B cell (primary cell): ENCODE data around the gene STEAP4. TPM values are rescaled to one million over a fixed set of nuclear protein-coding genes. Genes with fewer than 3 reads are reported as not detected.

Experiments
- ATAC-seq: fragments of 200-7000 bp; cut with Tn5 transposase; one replicate; pipeline ENCODE4 v1.10.0; 2021; ENCODE audit warnings: low read depth, mild to moderate bottlenecking, moderate number of reproducible peaks, moderate library complexity
- CTCF ChIA-PET: fragments of 350-600 bp; sonication (Branson Sonifier 250); formaldehyde crosslinking; loops from one replicate; lab custom pipeline; 2021; ENCODE audit warnings: antibody characterized with exemption, inconsistent platforms; lab: Charles Lee
- POLR2A ChIA-PET: fragments of 350-600 bp; sonication (Branson Sonifier 250); formaldehyde crosslinking; loops from one replicate; lab custom pipeline; 2021; ENCODE audit warnings: antibody characterized with exemption; lab: Charles Lee
- DNase-seq: peaks from one replicate; pipeline ENCODE4 v3.0.0; 2013
- H2AFZ ChIP-seq: 2 replicates; pipeline ENCODE4 v1.6.1; 2012; ENCODE audit warnings: mild to moderate bottlenecking, low read depth, low read length; ENCODE audit not compliant: insufficient read depth, poor library complexity, severe bottlenecking
- H3K27ac ChIP-seq, 2 donors: 1 replicate in 1 of 2; 2 replicates in 1 of 2; pipeline ENCODE4 v1.5.1; 2012 to 2013; ENCODE audit warnings: low read length in 2 of 2, mild to moderate bottlenecking in 2 of 2, moderate library complexity in 1 of 2
- H3K27me3 ChIP-seq, 4 experiments: fragments of 200-600 bp in 1 of 4; sonication (generic) in 1 of 4; replicated peaks in 1 of 4; 1 replicate in 2 of 4; 2 replicates in 2 of 4; pipeline versions ENCODE4 v1.6.1 to v1.7.0; 2013 to 2016; ENCODE audit warnings: low read length in 3 of 4, mild to moderate bottlenecking in 2 of 4, mixed read lengths in 1 of 4, moderate library complexity in 1 of 4; ENCODE audit not compliant: insufficient read depth in 4 of 4, control insufficient read depth in 3 of 4; ENCODE audit errors: control extremely low read depth in 1 of 4
- H3K36me3 ChIP-seq, 2 experiments: replicated peaks in 1 of 2; 1 replicate in 1 of 2; 2 replicates in 1 of 2; pipeline versions ENCODE4 v1.6.1 to v1.7.1; 2013; ENCODE audit warnings: low read length in 1 of 2; ENCODE audit not compliant: insufficient read depth in 2 of 2, control insufficient read depth in 1 of 2; ENCODE audit errors: control extremely low read depth in 1 of 2, extremely low read depth in 1 of 2
- H3K4me1 ChIP-seq, 2 donors: fragments of 200-600 bp in 1 of 2; sonication (generic) in 1 of 2; 1 replicate in 1 of 2; 2 replicates in 1 of 2; pipeline versions ENCODE4 v1.5.1 to v1.6.1; 2013 to 2017; ENCODE audit warnings: low read length in 2 of 2; ENCODE audit not compliant: control insufficient read depth in 2 of 2, insufficient read depth in 2 of 2
- H3K4me2 ChIP-seq: replicated peaks from 2 replicates; pipeline ENCODE3; 2012; ENCODE audit warnings: mild to moderate bottlenecking, low read depth, low read length; ENCODE audit not compliant: poor library complexity, severe bottlenecking
- H3K4me3 ChIP-seq, 5 experiments: fragments of 200-600 bp in 1 of 5; sonication (generic) in 1 of 5; 1 replicate in 3 of 5; 2 replicates in 2 of 5; pipeline versions ENCODE4 v1.5.1 to v1.7.0; 2011 to 2016; ENCODE audit warnings: low read length in 4 of 5, mild to moderate bottlenecking in 4 of 5, low read depth in 2 of 5, control low read depth in 1 of 5, moderate library complexity in 1 of 5; ENCODE audit not compliant: insufficient read depth in 1 of 5; ENCODE audit errors: control extremely low read depth in 1 of 5, extremely low read depth in 1 of 5
- H3K79me2 ChIP-seq: fragments of 200-600 bp; sonication (generic); one replicate; pipeline ENCODE4 v1.6.0; 2016; ENCODE audit warnings: low read length; ENCODE audit not compliant: control insufficient read depth, insufficient read depth
- H3K9ac ChIP-seq: fragments of 200-600 bp; sonication (generic); 2 replicates; pipeline ENCODE4 v1.6.1; 2017; ENCODE audit warnings: mild to moderate bottlenecking, low read length, moderate library complexity
- H3K9me3 ChIP-seq, 3 donors: one replicate each; pipeline versions ENCODE4 v1.6.1 to v1.7.1; 2013; ENCODE audit warnings: low read length in 2 of 3; ENCODE audit not compliant: control insufficient read depth in 2 of 3, insufficient read depth in 1 of 3; ENCODE audit errors: control extremely low read depth in 1 of 3
- H4K20me1 ChIP-seq: 2 replicates; pipeline ENCODE4 v1.6.0; 2012; ENCODE audit warnings: mild to moderate bottlenecking, low read length; ENCODE audit not compliant: insufficient read depth, control insufficient read depth, poor library complexity, severe bottlenecking
- H3K27ac Mint-ChIP-seq: one replicate; pipeline ENCODE4 v1.8.0; 2021; ENCODE audit warnings: mixed read lengths
- H3K27me3 Mint-ChIP-seq: one replicate; pipeline ENCODE4 v1.8.0; 2021; ENCODE audit warnings: mixed read lengths
- H3K4me1 Mint-ChIP-seq: one replicate; pipeline ENCODE4 v1.8.0; 2021; ENCODE audit warnings: mixed read lengths
- H3K4me3 Mint-ChIP-seq: one replicate; pipeline ENCODE4 v1.8.0; 2021; ENCODE audit warnings: mixed read lengths
- H3K9me3 Mint-ChIP-seq: one replicate; pipeline ENCODE4 v1.8.0; 2022; ENCODE audit warnings: mixed read lengths; ENCODE audit not compliant: insufficient read depth
- EZH2 ChIP-seq: IDR thresholded peaks from 2 replicates; pipeline ENCODE4 v1.6.1; 2012; ENCODE audit warnings: borderline replicate concordance, low read depth, mild to moderate bottlenecking, moderate library complexity, low read length; ENCODE audit not compliant: insufficient read depth, poor library complexity, severe bottlenecking
- WGBS: methylation state at CpG from one replicate; pipeline ENCODE4 v1.1.5; 2013; ENCODE audit warnings: missing lambda C conversion rate; ENCODE audit not compliant: insufficient coverage; 5-methylcytosine and 5-hydroxymethylcytosine counted together
- intact Hi-C: fragments of 100-400 bp; cut with micrococcal nuclease; formaldehyde crosslinking; loops from one replicate; pipeline ENCODE4 v1.10.0; 2022
- polyA plus RNA-seq: library from polyadenylated mRNA; depleted of rRNA; stranded (reverse); fragments of >200 nt; gene quantifications from 2 replicates; pipeline ENCODE4 v1.2.3, GENCODE V29; 2012
- total RNA-seq, 2 donors: library from RNA; stranded (reverse); fragments of 120-200 nt in 1 of 2; gene quantifications; 1 replicate in 1 of 2; 2 replicates in 1 of 2; pipeline versions ENCODE4 v1.2.3 to v1.2.4, GENCODE V29; 2013 to 2022
- TF ChIP-seq, protein P1 (sequence below): fragments of 200-600 bp; IDR thresholded peaks from one replicate; pipeline ENCODE4 v1.8.0; 2022; ENCODE audit warnings: antibody characterized with exemption, mild to moderate bottlenecking

STEAP4 gene
- total and polyA plus RNA-seq, 2 donors (not counting 1 experiment from before 2014, with no cell fraction given), result 0.04 TPM; not detected in 1

- H2AFZ ChIP-seq, result no peak overlapping the region
- TF ChIP-seq, protein P1, sequence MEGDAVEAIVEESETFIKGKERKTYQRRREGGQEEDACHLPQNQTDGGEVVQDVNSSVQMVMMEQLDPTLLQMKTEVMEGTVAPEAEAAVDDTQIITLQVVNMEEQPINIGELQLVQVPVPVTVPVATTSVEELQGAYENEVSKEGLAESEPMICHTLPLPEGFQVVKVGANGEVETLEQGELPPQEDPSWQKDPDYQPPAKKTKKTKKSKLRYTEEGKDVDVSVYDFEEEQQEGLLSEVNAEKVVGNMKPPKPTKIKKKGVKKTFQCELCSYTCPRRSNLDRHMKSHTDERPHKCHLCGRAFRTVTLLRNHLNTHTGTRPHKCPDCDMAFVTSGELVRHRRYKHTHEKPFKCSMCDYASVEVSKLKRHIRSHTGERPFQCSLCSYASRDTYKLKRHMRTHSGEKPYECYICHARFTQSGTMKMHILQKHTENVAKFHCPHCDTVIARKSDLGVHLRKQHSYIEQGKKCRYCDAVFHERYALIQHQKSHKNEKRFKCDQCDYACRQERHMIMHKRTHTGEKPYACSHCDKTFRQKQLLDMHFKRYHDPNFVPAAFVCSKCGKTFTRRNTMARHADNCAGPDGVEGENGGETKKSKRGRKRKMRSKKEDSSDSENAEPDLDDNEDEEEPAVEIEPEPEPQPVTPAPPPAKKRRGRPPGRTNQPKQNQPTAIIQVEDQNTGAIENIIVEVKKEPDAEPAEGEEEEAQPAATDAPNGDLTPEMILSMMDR, result no peak
Observed at GRCh38 chr7:88299126-88299525, 7.6 kb downstream of the STEAP4 start.

GRCh38 chr7:88293866-88294265, 12.8 kb downstream of the STEAP4 start:
- Histone ChIP-seq H3K9me3 (no peaks in the 10 kb centered on the region), H3K4me1 (no peaks in the 10 kb centered on the region), H3K4me3 (no peak overlapping the region), H2AFZ (no peak overlapping the region), H4K20me1 (no peaks in the 10 kb centered on the region), H3K36me3 (no peaks in the 10 kb centered on the region), H3K79me2 (no peaks in the 10 kb centered on the region), H3K9ac (no peak overlapping the region), H3K27me3 (no peaks in the 10 kb centered on the region), H3K27ac (no peak overlapping the region), H3K4me2 (no peak overlapping the region)
- Mint-ChIP-seq H3K4me3 (no peak overlapping the region), H3K27ac (no peak overlapping the region), H3K27me3 (peaks cover 7% of the 10 kb centered on the region), H3K4me1 (no peaks in the 10 kb centered on the region), H3K9me3 (no peaks in the 10 kb centered on the region)
- intact Hi-C loops, result no loop called here
- no CpG with 5 or more reads among the region's 1 CpG for WGBS
- TF ChIP-seq, protein P1, result no peak
- TF ChIP-seq EZH2, result no peak
- ATAC-seq (no peak), DNase-seq (no peak)
- CTCF ChIA-PET, result no interaction called here
- POLR2A ChIA-PET, result no interaction called here

More at GRCh38 chr7:88299126-88299525, 7.6 kb downstream of the STEAP4 start:
- WGBS, result no CpG with 5 or more reads among the region's 3 CpGs
- no peak for DNase-seq
- Mint-ChIP-seq H3K4me3 (no peak overlapping the region), H3K4me1 (no peaks in the 10 kb centered on the region), H3K9me3 (no peaks in the 10 kb centered on the region), H3K27me3 (peaks cover 6% of the 10 kb centered on the region), H3K27ac (no peak overlapping the region)
- Histone ChIP-seq H3K9me3 (no peaks in the 10 kb centered on the region), H3K4me1 (no peaks in the 10 kb centered on the region), H3K79me2 (no peaks in the 10 kb centered on the region), H3K4me3 (no peak overlapping the region), H3K27me3 (peaks cover 0 to 4% (median 1%) of the 10 kb centered on the region in 4 experiments), H4K20me1 (no peaks in the 10 kb centered on the region), H3K36me3 (no peaks in the 10 kb centered on the region), H3K27ac (no peak overlapping the region), H3K4me2 (no peak overlapping the region), H3K9ac (no peak overlapping the region)
- ChIA-PET CTCF (no interaction called here), POLR2A (no interaction called here)
- intact Hi-C loops, result no loop called here
- ATAC-seq, result no peak
